ENCODE measurements around the gene FOXM1.

GRCh38 chr12:2813214-2814185 is 63.5 kb downstream of the FOXM1 start:
- no peak for TF ChIP-seq POLR2A (IDR thresholded peaks at IDR 0.05)
- no peak for TF ChIP-seq CTCF (IDR thresholded peaks at IDR 0.05)
